Loucy (cell line): ENCODE data around the gene PEX3.
A peak's percentile ranks its signal among the peaks of the same experiment; 100 is the strongest.

ENCODE experiments used
- H2AFZ ChIP-seq: fragments of 200-600 bp; sonication (generic); 2 replicates; pipeline ENCODE4 v1.6.0; 2016; ENCODE audit warnings: antibody characterized with exemption, mild to moderate bottlenecking, low read length, moderate library complexity
- H3F3A ChIP-seq: fragments of 200-600 bp; 2 replicates; pipeline ENCODE4 v1.6.0; 2016; ENCODE audit warnings: antibody characterized with exemption, low read depth, mild to moderate bottlenecking
- H3K27me3 ChIP-seq: fragments of 200-600 bp; sonication (generic); 2 replicates; pipeline ENCODE4 v1.6.1; 2014; ENCODE audit warnings: low read length, mild to moderate bottlenecking; ENCODE audit not compliant: insufficient read depth, poor library complexity, severe bottlenecking
- H3K36me3 ChIP-seq: fragments of 200-600 bp; sonication (generic); 2 replicates; pipeline ENCODE4 v1.6.1; 2016; ENCODE audit warnings: low read length; ENCODE audit not compliant: insufficient read depth
- H3K4me1 ChIP-seq: fragments of 200-600 bp; sonication (generic); 2 replicates; pipeline ENCODE4 v1.5.1; 2014; ENCODE audit warnings: low read length, mild to moderate bottlenecking; ENCODE audit not compliant: insufficient read depth, poor library complexity, severe bottlenecking
- H3K4me2 ChIP-seq: fragments of 200-600 bp; sonication (generic); 2 replicates; pipeline ENCODE4 v1.6.0; 2014; ENCODE audit warnings: antibody characterized with exemption, low read length, low read depth, mild to moderate bottlenecking; ENCODE audit not compliant: poor library complexity, severe bottlenecking
- H3K4me3 ChIP-seq: fragments of 200-600 bp; sonication (generic); 2 replicates; pipeline ENCODE4 v1.5.1; 2014; ENCODE audit warnings: low read length, mild to moderate bottlenecking, mixed read lengths; ENCODE audit not compliant: poor library complexity, severe bottlenecking
- H3K79me2 ChIP-seq: fragments of 200-600 bp; sonication (generic); 2 replicates; pipeline ENCODE4 v1.6.1; 2014; ENCODE audit warnings: low read length; ENCODE audit not compliant: insufficient read depth
- H3K9ac ChIP-seq: fragments of 200-600 bp; sonication (generic); 2 replicates; pipeline ENCODE4 v1.6.0; 2014; ENCODE audit warnings: mild to moderate bottlenecking, low read depth, low read length, moderate library complexity; ENCODE audit not compliant: poor library complexity, severe bottlenecking
- H3K9me2 ChIP-seq: fragments of 200-600 bp; sonication (generic); replicated peaks from 2 replicates; pipeline ENCODE4 v1.6.1; 2016; ENCODE audit warnings: low read depth, low read length, mixed read lengths
- H3K9me3 ChIP-seq: fragments of 200-600 bp; sonication (generic); 2 replicates; pipeline ENCODE4 v1.6.1; 2014; ENCODE audit warnings: mild to moderate bottlenecking, antibody characterized with exemption, low read length, low read depth; ENCODE audit not compliant: insufficient read depth
- H4K20me1 ChIP-seq: fragments of 200-600 bp; sonication (generic); 2 replicates; pipeline ENCODE4 v1.6.0; 2014; ENCODE audit warnings: antibody characterized with exemption, low read length, mild to moderate bottlenecking; ENCODE audit not compliant: insufficient read depth, poor library complexity, severe bottlenecking
- CTCF ChIP-seq: fragments of 200-600 bp; sonication (generic); conservative IDR thresholded peaks from 2 replicates; pipeline ENCODE4 v1.5.1; 2014; ENCODE audit warnings: mild to moderate bottlenecking, antibody characterized with exemption, low read length
- EZH2phosphoT487 ChIP-seq: fragments of 200-600 bp; IDR thresholded peaks from 2 replicates; pipeline ENCODE4 v1.6.1; 2018; ENCODE audit warnings: antibody characterized with exemption, mild to moderate bottlenecking, moderate library complexity, borderline replicate concordance

Gene PEX3

GRCh38 chr6:143510991-143511891, 60.6 kb downstream of the PEX3 start, which contains the start of gene FUCA2:
Gene FUCA2 (minus strand): TSS chr6:143511720. CDS start chr6:143511634, 86 bp downstream.
- H3K79me2 ChIP-seq, result peaks cover 31% of the 10 kb centered on the region
- no peaks in the 10 kb centered on the region for H3K27me3 ChIP-seq
- peak within 1 kb of the TSS; percentile 78 for H3K4me3 ChIP-seq
- no peaks in the 10 kb centered on the region for H3F3A ChIP-seq
- H3K36me3 ChIP-seq, result no peaks in the 10 kb centered on the region
- TF ChIP-seq EZH2phosphoT487, result no peak
- H3K9me2 ChIP-seq, result no peaks in the 10 kb centered on the region
- peaks cover 25% of the 10 kb centered on the region for H3K4me1 ChIP-seq
- no peaks in the 10 kb centered on the region for H3K9me3 ChIP-seq
- no peaks in the 10 kb centered on the region for H4K20me1 ChIP-seq
- peak within 1 kb of the TSS; percentile 83 for H2AFZ ChIP-seq
- H3K4me2 ChIP-seq, result peak within 1 kb of the TSS; percentile 80
- peak within 1 kb of the TSS; percentile 75 for H3K9ac ChIP-seq

- Histone ChIP-seq H3K27me3 (no peaks in the 10 kb centered on the region), H3K4me2 (peak overlapping the region; percentile 80)
- TF ChIP-seq EZH2phosphoT487 (no peak), CTCF (peak; percentile 95)
These were observed 62.8 kb downstream of the PEX3 start for GRCh38 chr6:143513410-143513809.

GRCh38 chr6:143515061-143515760, 64.6 kb downstream of the PEX3 start:
- no peaks in the 10 kb centered on the region for H3K36me3 ChIP-seq
- no peak overlapping the region for H3K9ac ChIP-seq
- no peaks in the 10 kb centered on the region for H3K9me3 ChIP-seq
- H3K79me2 ChIP-seq, result peaks cover 14% of the 10 kb centered on the region
- no peaks in the 10 kb centered on the region for H3F3A ChIP-seq
- H3K9me2 ChIP-seq, result no peaks in the 10 kb centered on the region
- H3K4me1 ChIP-seq, result peaks cover 12% of the 10 kb centered on the region
- H4K20me1 ChIP-seq, result no peaks in the 10 kb centered on the region
- TF ChIP-seq EZH2phosphoT487 (no peak), CTCF (no peak)
- H3K27me3 ChIP-seq, result no peaks in the 10 kb centered on the region
- no peak overlapping the region for H2AFZ ChIP-seq
- H3K4me2 ChIP-seq, result no peak overlapping the region
- H3K4me3 ChIP-seq, result no peak overlapping the region

More at GRCh38 chr6:143513410-143513809, 62.8 kb downstream of the PEX3 start:
- no peak overlapping the region for H3K4me3 ChIP-seq
- H3F3A ChIP-seq, result no peaks in the 10 kb centered on the region
- no peaks in the 10 kb centered on the region for H4K20me1 ChIP-seq
- no peak overlapping the region for H3K9ac ChIP-seq
- no peaks in the 10 kb centered on the region for H3K36me3 ChIP-seq
- H3K9me3 ChIP-seq, result no peaks in the 10 kb centered on the region
- peaks cover 23% of the 10 kb centered on the region for H3K79me2 ChIP-seq
- H3K9me2 ChIP-seq, result no peaks in the 10 kb centered on the region
- peaks cover 23% of the 10 kb centered on the region for H3K4me1 ChIP-seq
- no peak overlapping the region for H2AFZ ChIP-seq
